Measurements from ENCODE around the gene KLLN.
"Not testable (repeated sequence)": the region's sequence is repeated elsewhere in the genome, so short reads cannot be mapped to it uniquely, and the experiment has no call there.

The KLLN gene

GRCh38 chr10:87869773-87870551, 6.6 kb upstream of the KLLN start:
- Histone ChIP-seq H3K9ac (ENCODE audit: insufficient read length) (no peak overlapping the region), H3K27ac (no peak overlapping the region), H3K36me3 (ENCODE audit: insufficient read depth, low read length) (no peaks in the 10 kb centered on the region), H3K4me3 (no peak overlapping the region), H3K9me3 (ENCODE audit: low read depth, low read length) (no peaks in the 10 kb centered on the region)
- no peak for TF ChIP-seq EZH2 (IDR thresholded peaks at IDR 0.05)
- TF ChIP-seq FOXP2 (optimal IDR thresholded peaks at IDR 0.05; ENCODE audit: control extremely low read depth, extremely low read length, insufficient read depth) = no peak
- no peak for TF ChIP-seq POLR2AphosphoS5 (IDR thresholded peaks at IDR 0.05; ENCODE audit: borderline replicate concordance, low read depth, low read length)
- DNase-seq (ENCODE audit: low read depth, low spot score) = no peak

- H3K9me3 ChIP-seq (ENCODE audit: low read depth, low read length); H3K27ac ChIP-seq; DNase-seq (ENCODE audit: low read depth, low spot score); H3K36me3 ChIP-seq (ENCODE audit: insufficient read depth, low read length); H3K9ac ChIP-seq (ENCODE audit: insufficient read length); H3K4me3 ChIP-seq: not testable (repeated sequence)
Measured at GRCh38 chr10:87869139-87869538, 5.8 kb upstream of the KLLN start.

- no peak overlapping the region for H3K9ac ChIP-seq (ENCODE audit: insufficient read length)
- peak overlapping the region; percentile 85 for H3K4me3 ChIP-seq
- no peak for DNase-seq (ENCODE audit: low read depth, low spot score)
- TF ChIP-seq FOXP2 (optimal IDR thresholded peaks at IDR 0.05; ENCODE audit: control extremely low read depth, extremely low read length, insufficient read depth) (no peak), POLR2AphosphoS5 (IDR thresholded peaks at IDR 0.05; ENCODE audit: borderline replicate concordance, low read depth, low read length) (no peak), EZH2 (IDR thresholded peaks at IDR 0.05) (no peak)
- H3K36me3 ChIP-seq (ENCODE audit: insufficient read depth, low read length) = no peaks in the 10 kb centered on the region
- H3K9me3 ChIP-seq (ENCODE audit: low read depth, low read length) = no peaks in the 10 kb centered on the region
- peak overlapping the region; percentile 50; the same call in 1 of the 2 replicates for H3K27ac ChIP-seq
Measured at GRCh38 chr10:87868277-87868676, 4.9 kb upstream of the KLLN start.

GRCh38 chr10:87867453-87867852, 4.1 kb upstream of the KLLN start:
- no peak for DNase-seq (ENCODE audit: low read depth, low spot score)
- Histone ChIP-seq H3K27ac (peak overlapping the region; percentile 42; the same call in 1 of the 2 replicates), H3K4me3 (peak overlapping the region; percentile 85), H3K9me3 (ENCODE audit: low read depth, low read length) (no peaks in the 10 kb centered on the region), H3K36me3 (ENCODE audit: insufficient read depth, low read length) (no peaks in the 10 kb centered on the region), H3K9ac (ENCODE audit: insufficient read length) (peak overlapping the region; percentile 66)
- TF ChIP-seq EZH2 (IDR thresholded peaks at IDR 0.05) (no peak), POLR2AphosphoS5 (IDR thresholded peaks at IDR 0.05; ENCODE audit: borderline replicate concordance, low read depth, low read length) (no peak), FOXP2 (optimal IDR thresholded peaks at IDR 0.05; ENCODE audit: control extremely low read depth, extremely low read length, insufficient read depth) (no peak)

- TF ChIP-seq FOXP2 (optimal IDR thresholded peaks at IDR 0.05; ENCODE audit: control extremely low read depth, extremely low read length, insufficient read depth) (no peak), POLR2AphosphoS5 (IDR thresholded peaks at IDR 0.05; ENCODE audit: borderline replicate concordance, low read depth, low read length) (no peak), EZH2 (IDR thresholded peaks at IDR 0.05) (no peak)
- Histone ChIP-seq H3K27ac (no peak overlapping the region), H3K4me3 (peak overlapping the region; percentile 85), H3K9me3 (ENCODE audit: low read depth, low read length) (no peaks in the 10 kb centered on the region), H3K9ac (ENCODE audit: insufficient read length) (peak overlapping the region; percentile 66), H3K36me3 (ENCODE audit: insufficient read depth, low read length) (no peaks in the 10 kb centered on the region)
- no peak for DNase-seq (ENCODE audit: low read depth, low spot score)
Measured at GRCh38 chr10:87866412-87866974, 3.2 kb upstream of the KLLN start.

- DNase-seq (ENCODE audit: low read depth, low spot score) = no peak
Measured at GRCh38 chr10:87865241-87865881, 2.0 kb upstream of the KLLN start.

GRCh38 chr10:87864496-87865059, 1.2 kb upstream of the KLLN start:
- Histone ChIP-seq H3K36me3 (ENCODE audit: insufficient read depth, low read length) (no peaks in the 10 kb centered on the region), H3K9me3 (ENCODE audit: low read depth, low read length) (no peaks in the 10 kb centered on the region), H3K27ac (no peak overlapping the region), H3K9ac (ENCODE audit: insufficient read length) (peak overlapping the region; percentile 66), H3K4me3 (peak overlapping the region; percentile 85)
- no peak for DNase-seq (ENCODE audit: low read depth, low spot score)
- TF ChIP-seq POLR2AphosphoS5 (IDR thresholded peaks at IDR 0.05; ENCODE audit: borderline replicate concordance, low read depth, low read length) (no peak), EZH2 (IDR thresholded peaks at IDR 0.05) (no peak), FOXP2 (optimal IDR thresholded peaks at IDR 0.05; ENCODE audit: control extremely low read depth, extremely low read length, insufficient read depth) (no peak)

More at GRCh38 chr10:87865241-87865881, 2.0 kb upstream of the KLLN start:
- Histone ChIP-seq H3K4me3 (peak overlapping the region; percentile 85), H3K9me3 (ENCODE audit: low read depth, low read length) (no peaks in the 10 kb centered on the region), H3K36me3 (ENCODE audit: insufficient read depth, low read length) (no peaks in the 10 kb centered on the region), H3K27ac (no peak overlapping the region), H3K9ac (ENCODE audit: insufficient read length) (peak overlapping the region; percentile 66)
- no peak for TF ChIP-seq FOXP2 (optimal IDR thresholded peaks at IDR 0.05; ENCODE audit: control extremely low read depth, extremely low read length, insufficient read depth)
- no peak for TF ChIP-seq EZH2 (IDR thresholded peaks at IDR 0.05)
- TF ChIP-seq POLR2AphosphoS5 (IDR thresholded peaks at IDR 0.05; ENCODE audit: borderline replicate concordance, low read depth, low read length) = no peak

GRCh38 chr10:87863951-87864495, 690 bp upstream of the KLLN start:
- H3K9ac ChIP-seq (ENCODE audit: insufficient read length) = peak overlapping the region; percentile 75
- not testable (repeated sequence) for H3K36me3 ChIP-seq (ENCODE audit: insufficient read depth, low read length); DNase-seq (ENCODE audit: low read depth, low spot score); H3K9me3 ChIP-seq (ENCODE audit: low read depth, low read length); H3K27ac ChIP-seq
- peak overlapping the region; percentile 85 for H3K4me3 ChIP-seq
